Measurements from ENCODE around the gene MGAT4A. TPM values are rescaled to one million over a fixed set of nuclear protein-coding genes. Genes with fewer than 3 reads are reported as not detected.

MGAT4A gene
- total RNA-seq: 100 to 1,000 TPM in 1 of 3 donors, 10 to 100 TPM in 2; 91.6 to 114 (median 96.4) TPM
- total RNA-seq (2013): 137 TPM

- intact Hi-C loops (cut with micrococcal nuclease): loop anchor here (2.0 to 10.0 kb wide), 3 partner anchors 40 to 94 kb away; no protein-coding TSS in a partner anchor
- peak; percentile 76 to 89 for DNase-seq
- peak; percentile 90 to 97 (median 92) for ATAC-seq
- Histone ChIP-seq H3K27me3 (ENCODE audit: control insufficient read depth, insufficient read depth, low read length) (no peaks in the 10 kb centered on the region), H3K27ac (ENCODE audit: low read length) (peak within 1 kb of the TSS; percentile 57), H3K4me3 (ENCODE audit: low read length) (peak within 1 kb of the TSS; percentile 77), H3K4me1 (ENCODE audit: control insufficient read depth, insufficient read depth, low read length) (peaks cover 25% of the 10 kb centered on the region), H3K9me3 (ENCODE audit: control insufficient read depth, insufficient read depth, low read length) (no peaks in the 10 kb centered on the region), H3K36me3 (ENCODE audit: control insufficient read depth, insufficient read depth, low read length) (peaks cover 2% of the 10 kb centered on the region)
- WGBS (ENCODE audit: insufficient coverage): under 1% methylated on average over 110 of the region's 110 CpGs
- Mint-ChIP-seq H3K27ac (peak within 1 kb of the TSS; percentile 83 to 88), H3K4me1 (peaks cover 61 to 66% of the 10 kb centered on the region in 2 donors), H3K4me3 (peak within 1 kb of the TSS; percentile 92), H3K36me3 (no peaks in the 10 kb centered on the region), H3K27me3 (ENCODE audit: low read depth in 2 of 2) (no peaks in the 10 kb centered on the region), H3K9me3 (no peaks in the 10 kb centered on the region)
- TF ChIP-seq, protein P1, sequence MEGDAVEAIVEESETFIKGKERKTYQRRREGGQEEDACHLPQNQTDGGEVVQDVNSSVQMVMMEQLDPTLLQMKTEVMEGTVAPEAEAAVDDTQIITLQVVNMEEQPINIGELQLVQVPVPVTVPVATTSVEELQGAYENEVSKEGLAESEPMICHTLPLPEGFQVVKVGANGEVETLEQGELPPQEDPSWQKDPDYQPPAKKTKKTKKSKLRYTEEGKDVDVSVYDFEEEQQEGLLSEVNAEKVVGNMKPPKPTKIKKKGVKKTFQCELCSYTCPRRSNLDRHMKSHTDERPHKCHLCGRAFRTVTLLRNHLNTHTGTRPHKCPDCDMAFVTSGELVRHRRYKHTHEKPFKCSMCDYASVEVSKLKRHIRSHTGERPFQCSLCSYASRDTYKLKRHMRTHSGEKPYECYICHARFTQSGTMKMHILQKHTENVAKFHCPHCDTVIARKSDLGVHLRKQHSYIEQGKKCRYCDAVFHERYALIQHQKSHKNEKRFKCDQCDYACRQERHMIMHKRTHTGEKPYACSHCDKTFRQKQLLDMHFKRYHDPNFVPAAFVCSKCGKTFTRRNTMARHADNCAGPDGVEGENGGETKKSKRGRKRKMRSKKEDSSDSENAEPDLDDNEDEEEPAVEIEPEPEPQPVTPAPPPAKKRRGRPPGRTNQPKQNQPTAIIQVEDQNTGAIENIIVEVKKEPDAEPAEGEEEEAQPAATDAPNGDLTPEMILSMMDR (IDR thresholded peaks at IDR 0.05): no peak
These were observed at the start of gene MGAT4A for GRCh38 chr2:98731041-98731893. MGAT4A (minus strand) TSS chr2:98731132; CDS start chr2:98726332, 4,800 bp downstream.

GRCh38 chr2:98778741-98779483, 48.0 kb upstream of the MGAT4A start:
- Mint-ChIP-seq H3K4me3 (no peak overlapping the region), H3K27me3 (ENCODE audit: low read depth in 2 of 2) (no peaks in the 10 kb centered on the region), H3K36me3 (peaks cover 15% of the 10 kb centered on the region), H3K27ac (no peak overlapping the region), H3K9me3 (peaks cover 7 to 9% of the 10 kb centered on the region in 2 donors), H3K4me1 (no peaks in the 10 kb centered on the region)
- no peak overlapping the region for H3K4me3 ChIP-seq (ENCODE audit: low read length)
- TF ChIP-seq, protein P1 (IDR thresholded peaks at IDR 0.05): no peak
- no peaks in the 10 kb centered on the region for H3K4me1 ChIP-seq (ENCODE audit: control insufficient read depth, insufficient read depth, low read length)
- no peaks in the 10 kb centered on the region for H3K9me3 ChIP-seq (ENCODE audit: control insufficient read depth, insufficient read depth, low read length)
- H3K27ac ChIP-seq (ENCODE audit: low read length): no peak overlapping the region
- WGBS (ENCODE audit: insufficient coverage): 94% methylated on average over 6 of the region's 6 CpGs
- intact Hi-C loops (cut with micrococcal nuclease): no loop called here
- ATAC-seq (no peak), DNase-seq (no peak)
- no peaks in the 10 kb centered on the region for H3K36me3 ChIP-seq (ENCODE audit: control insufficient read depth, insufficient read depth, low read length)
- no peaks in the 10 kb centered on the region for H3K27me3 ChIP-seq (ENCODE audit: control insufficient read depth, insufficient read depth, low read length)

DNA sequence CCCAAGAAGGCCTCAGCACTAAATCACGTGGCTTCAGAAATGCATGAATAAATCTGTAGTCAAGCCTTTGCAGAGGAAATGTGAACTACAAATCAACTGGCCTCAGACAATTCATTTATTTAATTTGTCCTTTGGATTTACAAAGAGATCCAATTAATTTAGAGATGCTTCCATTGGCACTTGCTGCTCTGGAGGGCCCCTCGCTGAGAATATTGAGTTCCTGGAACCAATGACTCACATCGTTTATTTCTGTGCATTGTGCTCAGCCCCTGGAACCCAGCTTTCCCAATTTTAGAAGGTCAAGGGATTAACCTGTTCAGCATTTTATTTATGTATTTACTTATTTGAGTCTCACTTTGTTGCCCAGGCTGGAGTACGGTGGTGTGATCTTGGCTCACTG, 47.2 kb upstream of the MGAT4A start:
- no peak overlapping the region for H3K4me3 ChIP-seq (ENCODE audit: low read length)
- no peak for ATAC-seq
- WGBS (ENCODE audit: insufficient coverage): 93% methylated on average over 4 of the region's 4 CpGs
- TF ChIP-seq, protein P1 (IDR thresholded peaks at IDR 0.05): no peak
- H3K4me1 ChIP-seq (ENCODE audit: control insufficient read depth, insufficient read depth, low read length): peaks cover 3% of the 10 kb centered on the region
- H3K27me3 ChIP-seq (ENCODE audit: control insufficient read depth, insufficient read depth, low read length): no peaks in the 10 kb centered on the region
- intact Hi-C loops (cut with micrococcal nuclease): no loop called here
- Mint-ChIP-seq H3K27ac (no peak overlapping the region), H3K27me3 (ENCODE audit: low read depth in 2 of 2) (no peaks in the 10 kb centered on the region), H3K4me1 (peaks cover 0 to under 1% of the 10 kb centered on the region in 2 donors), H3K9me3 (peaks cover 7 to 9% of the 10 kb centered on the region in 2 donors), H3K4me3 (no peak overlapping the region), H3K36me3 (peaks cover 15% of the 10 kb centered on the region)
- DNase-seq: no peak
- no peaks in the 10 kb centered on the region for H3K9me3 ChIP-seq (ENCODE audit: control insufficient read depth, insufficient read depth, low read length)
- no peak overlapping the region for H3K27ac ChIP-seq (ENCODE audit: low read length)
- H3K36me3 ChIP-seq (ENCODE audit: control insufficient read depth, insufficient read depth, low read length): no peaks in the 10 kb centered on the region

Data from natural killer cell (primary cell).